Epithelial cell of esophagus (primary cell): ENCODE measurements around the gene VEPH1.

ENCODE experiments used
- DNase-seq: peaks from one replicate; pipeline ENCODE4 v3.0.0; 2010; ENCODE audit warnings: low read depth
- H3K4me3 ChIP-seq: 2 replicates; pipeline ENCODE4 v1.5.1; 2011; ENCODE audit warnings: mild to moderate bottlenecking, low read length, control low read depth
- TF ChIP-seq, protein P1 (sequence below): IDR thresholded peaks from 2 replicates; pipeline ENCODE4 v1.5.1; 2011; ENCODE audit warnings: low read depth, mild to moderate bottlenecking, low read length, control low read depth, inconsistent platforms; ENCODE audit not compliant: insufficient read depth; ENCODE audit errors: missing control alignments

The VEPH1 gene

DNA sequence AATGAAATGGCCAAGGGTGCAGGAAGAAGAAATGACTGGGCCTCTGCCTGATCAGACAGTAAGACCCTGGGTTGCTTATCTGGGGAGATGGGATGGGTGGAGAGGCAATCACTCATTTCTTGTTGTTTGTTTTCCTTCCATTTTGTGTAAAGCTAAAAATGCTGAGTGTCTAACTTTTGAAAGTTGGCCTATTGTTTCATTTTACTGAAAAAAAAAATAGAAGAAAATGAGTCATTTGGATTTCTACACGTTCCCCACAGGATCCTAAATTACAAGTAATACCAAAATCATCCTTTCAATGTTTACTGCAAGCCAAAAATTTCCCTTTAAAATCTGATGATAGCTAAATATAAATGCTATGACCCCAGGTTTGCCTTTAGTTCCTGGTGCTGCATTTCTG is 36.0 kb downstream of the VEPH1 start:
- TF ChIP-seq, protein P1, sequence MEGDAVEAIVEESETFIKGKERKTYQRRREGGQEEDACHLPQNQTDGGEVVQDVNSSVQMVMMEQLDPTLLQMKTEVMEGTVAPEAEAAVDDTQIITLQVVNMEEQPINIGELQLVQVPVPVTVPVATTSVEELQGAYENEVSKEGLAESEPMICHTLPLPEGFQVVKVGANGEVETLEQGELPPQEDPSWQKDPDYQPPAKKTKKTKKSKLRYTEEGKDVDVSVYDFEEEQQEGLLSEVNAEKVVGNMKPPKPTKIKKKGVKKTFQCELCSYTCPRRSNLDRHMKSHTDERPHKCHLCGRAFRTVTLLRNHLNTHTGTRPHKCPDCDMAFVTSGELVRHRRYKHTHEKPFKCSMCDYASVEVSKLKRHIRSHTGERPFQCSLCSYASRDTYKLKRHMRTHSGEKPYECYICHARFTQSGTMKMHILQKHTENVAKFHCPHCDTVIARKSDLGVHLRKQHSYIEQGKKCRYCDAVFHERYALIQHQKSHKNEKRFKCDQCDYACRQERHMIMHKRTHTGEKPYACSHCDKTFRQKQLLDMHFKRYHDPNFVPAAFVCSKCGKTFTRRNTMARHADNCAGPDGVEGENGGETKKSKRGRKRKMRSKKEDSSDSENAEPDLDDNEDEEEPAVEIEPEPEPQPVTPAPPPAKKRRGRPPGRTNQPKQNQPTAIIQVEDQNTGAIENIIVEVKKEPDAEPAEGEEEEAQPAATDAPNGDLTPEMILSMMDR, result no peak
- DNase-seq, result no peak

DNA sequence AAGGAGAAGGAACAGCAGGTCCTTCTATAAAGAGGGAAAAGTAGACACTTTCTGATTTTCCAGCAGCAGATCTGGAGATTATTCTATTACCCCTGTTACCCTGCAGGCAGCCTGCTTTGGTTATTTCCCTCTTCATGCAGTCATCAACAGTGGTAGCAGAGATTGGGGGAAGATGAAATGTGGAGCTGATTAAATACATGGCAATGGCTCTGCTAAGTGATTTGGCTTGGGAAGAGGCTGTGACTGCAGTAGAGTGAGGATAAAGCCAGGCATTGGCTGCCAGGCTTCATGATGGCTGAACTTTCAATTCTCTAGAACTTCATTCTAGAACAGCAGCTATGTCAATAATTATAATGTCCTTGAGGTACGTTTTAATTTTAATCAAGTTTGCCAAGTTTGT is 37.5 kb downstream of the VEPH1 start:
- TF ChIP-seq, protein P1, result no peak
- DNase-seq, result no peak
- no peak overlapping the region for H3K4me3 ChIP-seq

More for the DNA sequence above, 36.0 kb downstream of the VEPH1 start:
- no peak overlapping the region for H3K4me3 ChIP-seq

DNA sequence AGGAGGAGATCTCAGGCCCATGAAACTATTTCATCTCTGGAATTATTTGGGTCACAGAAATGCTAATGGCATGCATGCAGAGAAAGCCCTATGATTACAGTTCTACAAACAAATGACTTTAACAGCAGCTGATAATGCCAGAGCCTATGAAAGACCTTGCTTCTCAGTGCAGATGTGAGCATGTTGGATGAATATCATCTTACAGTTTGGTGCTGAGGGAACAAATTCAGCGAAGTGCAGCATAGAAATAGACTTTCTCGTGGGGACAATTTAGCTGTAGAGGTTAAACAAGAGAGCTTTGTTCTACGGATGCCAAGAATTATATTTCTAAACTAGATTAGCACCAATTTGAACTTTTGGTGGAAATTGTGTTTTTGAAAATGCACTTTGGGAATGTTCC is 38.9 kb downstream of the VEPH1 start:
- DNase-seq, result no peak
- TF ChIP-seq, protein P1, result no peak
- H3K4me3 ChIP-seq, result no peak overlapping the region

DNA sequence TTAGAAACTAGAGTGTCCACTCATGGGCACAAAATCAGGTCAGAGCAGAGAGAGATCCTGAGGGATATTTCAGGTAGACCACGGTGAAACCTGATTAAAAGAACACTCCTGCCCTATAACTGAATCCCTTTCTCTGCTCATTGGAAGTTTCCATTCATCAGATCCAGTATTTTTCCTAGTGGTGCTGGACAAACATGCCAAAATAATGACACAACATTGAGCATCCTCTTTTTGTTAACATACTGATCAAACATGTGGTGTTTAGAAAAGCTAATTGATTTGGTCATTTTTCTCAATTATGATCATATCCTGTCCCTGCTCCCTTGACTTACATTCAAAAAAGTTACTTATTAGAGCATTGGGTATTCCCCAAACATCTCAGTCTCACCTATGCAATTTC is 39.4 kb downstream of the VEPH1 start:
- TF ChIP-seq, protein P1, result no peak
- DNase-seq, result no peak
- H3K4me3 ChIP-seq, result no peak overlapping the region

DNA sequence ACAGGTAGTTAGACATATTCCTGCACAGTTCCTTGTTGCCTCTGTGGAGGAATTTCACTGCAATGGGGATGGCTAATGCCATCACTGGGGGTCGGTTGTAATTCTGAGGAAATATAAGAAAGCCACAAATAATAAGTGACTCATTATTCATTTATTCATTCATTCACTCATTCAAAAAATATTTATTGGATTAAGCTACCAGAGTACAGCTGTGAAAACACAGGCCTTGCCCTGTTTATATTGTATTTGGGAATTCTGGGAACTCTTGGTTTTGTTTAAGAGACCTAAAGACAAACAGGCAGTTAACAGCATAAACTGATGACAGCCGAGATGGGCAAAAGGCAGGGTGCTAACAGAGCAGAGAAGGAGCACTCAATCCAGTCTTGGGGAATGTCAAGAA is 43.0 kb downstream of the VEPH1 start:
- TF ChIP-seq, protein P1, result no peak
- no peak for DNase-seq
- H3K4me3 ChIP-seq, result no peak overlapping the region

DNA sequence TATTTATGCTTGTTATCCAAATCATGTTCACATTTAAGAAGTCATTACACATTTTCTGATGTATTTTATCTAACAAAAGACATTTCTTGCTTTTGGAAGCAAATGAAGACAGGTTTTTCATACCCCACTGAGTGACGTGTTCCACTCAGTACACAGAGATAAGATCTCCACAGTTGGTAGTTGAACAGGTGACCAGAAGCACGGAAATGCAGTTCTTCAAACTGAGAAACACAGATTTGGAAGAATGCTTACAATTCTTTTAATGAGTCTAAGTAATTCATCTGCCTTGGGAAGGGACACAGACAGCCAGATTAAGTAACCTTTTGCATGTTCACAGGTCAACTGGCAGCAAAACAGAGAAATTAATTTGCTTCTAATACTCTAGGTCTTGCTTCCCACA is 43.5 kb downstream of the VEPH1 start:
- H3K4me3 ChIP-seq, result no peak overlapping the region
- TF ChIP-seq, protein P1, result no peak
- DNase-seq, result no peak

DNA sequence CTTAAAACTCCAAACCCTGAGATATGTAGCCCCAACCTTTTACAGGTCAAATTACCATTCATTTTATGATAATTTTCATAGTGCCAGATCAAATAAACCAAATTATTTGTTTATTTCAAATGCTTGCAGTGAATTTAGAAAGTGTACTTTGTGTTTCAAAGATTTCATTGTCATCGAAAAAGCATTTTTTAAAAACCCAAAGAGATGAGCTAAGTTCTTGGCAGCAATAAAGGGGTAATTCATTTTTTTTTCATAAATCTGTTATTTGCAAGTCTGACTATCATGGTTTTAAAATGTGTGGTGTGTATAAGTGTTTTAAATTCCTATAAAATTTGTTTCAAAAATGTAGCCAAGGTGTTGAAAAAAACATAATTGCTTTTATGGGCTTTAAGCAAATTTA is 49.4 kb downstream of the VEPH1 start:
- no peak overlapping the region for H3K4me3 ChIP-seq
- TF ChIP-seq, protein P1, result no peak
- DNase-seq, result no peak
